Stomach smooth muscle (tissue), 2 donors: ENCODE results near the gene PTDSS2.

ENCODE experiments used
- H3K27ac ChIP-seq: one replicate; pipeline ENCODE4 v1.7.0; 2013; ENCODE audit warnings: mild to moderate bottlenecking, low read length, inconsistent platforms
- H3K27me3 ChIP-seq, 2 donors: one replicate each; pipeline ENCODE4 v1.7.0; 2013; ENCODE audit warnings: low read length in 2 of 2; ENCODE audit not compliant: insufficient read depth in 2 of 2, control insufficient read depth in 1 of 2
- H3K36me3 ChIP-seq, 2 donors: one replicate each; pipeline ENCODE4 v1.7.0; 2013; ENCODE audit warnings: low read length in 2 of 2; ENCODE audit not compliant: control insufficient read depth in 2 of 2, insufficient read depth in 2 of 2
- H3K4me1 ChIP-seq: one replicate; pipeline ENCODE4 v1.7.0; 2013; ENCODE audit warnings: low read length; ENCODE audit not compliant: control insufficient read depth, insufficient read depth
- H3K4me3 ChIP-seq, 2 donors: one replicate each; pipeline ENCODE4 v1.7.0; 2013; ENCODE audit warnings: low read length in 2 of 2
- H3K9ac ChIP-seq, 2 donors: one replicate each; pipeline ENCODE4 v1.7.0; 2013; ENCODE audit warnings: low read length in 2 of 2, mild to moderate bottlenecking in 1 of 2
- H3K9me3 ChIP-seq, 2 donors: one replicate each; pipeline ENCODE4 v1.7.0; 2013; ENCODE audit warnings: low read length in 2 of 2; ENCODE audit not compliant: control insufficient read depth in 2 of 2
- donor health status: healthy.
- donor health status: Pancreatic carcinoma.

Gene PTDSS2

DNA sequence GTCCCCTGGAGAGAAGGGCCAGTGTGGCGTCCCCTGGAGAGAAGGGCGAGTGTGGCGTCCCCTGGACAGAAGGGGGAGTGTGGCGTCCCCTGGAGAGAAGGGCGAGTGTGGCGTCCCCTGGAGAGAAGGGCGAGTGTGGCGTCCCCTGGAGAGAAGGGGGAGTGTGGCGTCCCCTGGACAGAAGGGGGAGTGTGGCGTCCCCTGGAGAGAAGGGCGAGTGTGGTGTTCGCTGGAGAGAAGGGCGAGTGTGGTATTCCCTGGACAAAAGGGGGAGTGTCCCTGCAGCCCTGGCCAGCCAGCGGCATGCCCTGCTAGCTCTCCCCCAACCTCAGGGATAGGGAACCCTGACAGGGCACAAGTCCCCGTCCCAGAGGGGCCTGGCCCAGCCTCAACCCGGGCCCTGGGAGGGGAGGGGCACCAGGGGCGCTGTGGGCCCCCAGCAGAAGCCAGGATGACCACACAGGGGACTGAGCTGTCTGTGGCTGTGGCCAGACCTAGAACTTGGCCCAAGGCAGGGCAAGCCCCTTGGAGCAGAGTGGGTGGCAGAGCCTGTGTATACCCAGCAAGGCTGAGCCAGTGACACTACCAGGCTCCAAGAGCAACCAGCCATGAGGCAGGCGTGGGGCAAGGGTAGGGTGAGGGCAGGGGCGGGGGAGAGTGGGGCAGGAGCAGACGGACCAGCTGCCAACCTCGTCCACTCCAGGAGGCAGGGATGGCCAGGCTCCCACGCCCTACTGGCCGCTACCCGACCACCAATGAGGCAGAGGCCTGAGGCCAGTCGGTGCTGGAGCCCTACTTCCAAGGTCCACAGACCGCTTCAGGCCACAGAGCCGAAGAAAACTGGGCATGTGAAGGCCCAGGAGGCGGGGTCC lies 81.1 kb downstream of the PTDSS2 start:
- H3K36me3 ChIP-seq, result peaks cover 0 to 12% of the 10 kb centered on the region in 2 donors
- H3K27me3 ChIP-seq, result peaks cover 0 to 2% of the 10 kb centered on the region in 2 donors
- H3K4me3 ChIP-seq, result no peak overlapping the region
- no peak overlapping the region for H3K27ac ChIP-seq
- peaks cover 18% of the 10 kb centered on the region for H3K4me1 ChIP-seq
- no peak overlapping the region for H3K9ac ChIP-seq
- no peaks in the 10 kb centered on the region for H3K9me3 ChIP-seq

DNA sequence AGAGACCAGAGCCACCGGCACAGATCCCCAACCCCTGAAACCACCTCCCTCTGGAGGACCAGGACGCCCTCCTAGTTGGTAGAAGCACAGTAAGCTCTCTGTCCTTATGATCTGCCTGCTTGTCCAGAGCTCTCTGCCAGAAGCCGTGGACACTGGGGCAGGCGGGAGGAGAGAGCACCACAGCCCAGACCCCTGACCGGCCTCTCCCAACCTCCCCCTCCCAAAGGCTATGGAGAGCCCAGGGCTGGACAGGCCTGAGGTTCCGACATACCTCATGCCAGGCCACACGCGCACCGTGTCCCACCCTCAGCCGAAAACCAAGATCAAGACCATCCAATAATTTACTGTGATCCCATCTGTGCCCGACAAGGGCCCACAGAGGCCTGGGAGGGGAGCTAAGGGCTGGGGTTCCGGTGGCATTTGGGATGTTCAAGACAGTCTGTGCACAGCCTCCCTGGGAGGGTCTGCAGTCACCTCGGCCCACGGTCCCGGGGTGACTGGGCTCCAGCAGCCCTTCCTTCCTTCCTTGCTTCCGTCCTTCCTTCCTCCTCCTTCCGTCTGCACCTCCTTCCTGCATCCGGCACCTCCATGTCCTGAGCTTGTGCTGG lies 81.9 kb downstream of the PTDSS2 start:
- peaks cover 0 to 12% of the 10 kb centered on the region in 2 donors for H3K36me3 ChIP-seq
- H3K27ac ChIP-seq, result no peak overlapping the region

DNA sequence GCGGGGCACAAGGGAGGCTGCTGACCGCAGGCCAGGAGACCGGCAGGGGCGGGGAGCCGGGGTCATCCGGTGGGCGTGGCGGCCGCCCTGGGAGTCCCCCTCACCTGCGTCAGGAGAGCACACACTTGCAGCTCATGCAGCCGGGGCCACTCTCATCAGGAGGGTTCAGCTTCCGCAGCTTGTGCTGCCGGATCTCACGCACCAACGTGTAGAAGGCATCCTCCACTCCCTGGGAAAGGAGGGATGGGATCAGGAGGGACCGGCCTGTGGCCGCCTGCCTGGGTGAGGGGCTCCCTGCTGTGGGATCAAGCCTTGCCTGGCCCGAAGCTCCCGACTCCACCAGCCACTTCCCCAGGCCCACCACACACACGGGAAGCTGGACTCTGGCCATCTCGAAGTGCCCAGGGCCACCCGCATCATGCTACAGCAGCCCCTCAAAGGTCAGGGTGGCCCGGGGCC lies 82.5 kb downstream of the PTDSS2 start:
- H3K9ac ChIP-seq, result no peak overlapping the region
- peaks cover 27% of the 10 kb centered on the region for H3K4me1 ChIP-seq
- H3K27ac ChIP-seq, result no peak overlapping the region
- no peaks in the 10 kb centered on the region for H3K9me3 ChIP-seq
- no peak overlapping the region for H3K4me3 ChIP-seq
- H3K27me3 ChIP-seq, result peaks cover 2 to 15% of the 10 kb centered on the region in 2 donors
- peaks cover 0 to 12% of the 10 kb centered on the region in 2 donors for H3K36me3 ChIP-seq

More for the DNA sequence above, 81.9 kb downstream of the PTDSS2 start:
- Histone ChIP-seq H3K4me1 (peaks cover 22% of the 10 kb centered on the region), H3K4me3 (no peak overlapping the region), H3K9me3 (no peaks in the 10 kb centered on the region), H3K9ac (no peak overlapping the region), H3K27me3 (peaks cover 0 to 10% of the 10 kb centered on the region in 2 donors)

DNA sequence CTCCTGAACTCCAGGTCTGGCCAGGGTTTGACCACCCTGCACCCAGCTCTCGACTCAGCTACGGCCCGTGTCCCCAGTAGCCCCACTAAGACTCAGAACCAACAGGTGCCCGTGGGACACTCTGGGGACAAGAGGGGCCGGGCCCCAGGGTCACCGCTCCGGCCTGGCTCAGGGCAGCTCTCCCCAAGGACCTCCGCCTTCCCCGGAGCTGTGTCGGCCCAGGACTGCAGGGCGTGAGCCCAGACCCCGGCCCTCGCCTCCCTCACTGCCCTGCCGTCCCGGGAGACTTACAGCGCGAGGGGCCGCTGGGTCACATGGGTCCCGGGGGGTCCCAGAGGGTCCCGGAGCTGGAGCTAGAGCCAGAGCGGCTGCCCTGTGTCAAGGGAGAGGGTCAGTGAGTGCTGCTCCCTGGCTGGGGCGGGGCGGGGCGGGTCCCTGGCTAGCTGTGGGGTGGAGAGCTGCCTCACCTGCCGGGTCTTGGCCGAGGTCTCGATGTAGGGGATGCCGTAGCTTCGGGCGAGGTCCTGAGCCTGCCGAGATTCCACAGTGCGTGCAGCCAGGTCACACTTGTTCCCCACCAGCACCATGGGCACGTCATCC lies 83.0 kb downstream of the PTDSS2 start:
- no peak overlapping the region for H3K27ac ChIP-seq
- peaks cover 30% of the 10 kb centered on the region for H3K4me1 ChIP-seq

DNA sequence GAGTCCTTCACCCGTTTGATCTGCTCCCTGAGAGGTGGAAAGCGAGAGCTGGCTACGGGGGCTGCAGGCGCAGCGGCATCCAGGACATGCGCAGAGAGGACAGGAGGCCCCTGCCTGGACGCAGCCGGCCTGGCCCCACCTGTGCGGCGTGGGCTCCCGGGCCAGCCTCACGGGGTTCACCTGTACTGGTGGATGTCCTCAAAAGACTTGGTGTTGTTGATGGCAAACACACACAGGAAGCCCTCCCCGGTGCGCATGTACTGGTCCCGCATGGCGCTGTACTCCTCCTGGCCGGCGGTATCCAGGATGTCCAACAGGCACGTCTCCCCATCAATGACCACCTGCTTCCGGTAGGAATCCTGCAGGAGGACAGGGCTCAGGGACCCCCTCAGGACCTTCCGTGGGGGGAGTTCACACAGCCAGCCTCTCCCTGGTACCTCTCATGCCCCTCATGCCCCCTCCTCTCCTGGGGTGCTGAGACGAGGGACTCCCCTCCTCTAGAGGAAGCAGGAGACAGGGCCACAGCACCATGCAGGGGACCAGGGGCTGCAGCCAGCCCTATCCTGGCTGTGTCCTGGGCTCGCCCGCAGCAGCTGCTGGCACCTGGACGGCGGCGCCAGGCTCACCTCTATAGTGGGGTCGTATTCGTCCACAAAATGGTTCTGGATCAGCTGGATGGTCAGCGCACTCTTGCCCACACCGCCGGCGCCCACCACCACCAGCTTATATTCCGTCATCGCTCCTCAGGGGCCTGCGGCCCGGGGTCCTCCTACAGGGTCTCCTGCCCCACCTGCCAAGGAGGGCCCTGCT lies 83.7 kb downstream of the PTDSS2 start:
- H3K27ac ChIP-seq, result no peak overlapping the region
- H3K4me1 ChIP-seq, result peaks cover 30% of the 10 kb centered on the region
- no peaks in the 10 kb centered on the region for H3K9me3 ChIP-seq
- peak overlapping the region in 1 of 2 donors; percentile 29 for H3K9ac ChIP-seq
- H3K36me3 ChIP-seq, result peaks cover 0 to 12% of the 10 kb centered on the region in 2 donors
- peaks cover 2 to 27% of the 10 kb centered on the region in 2 donors for H3K27me3 ChIP-seq
- H3K4me3 ChIP-seq, result peak overlapping the region in 1 of 2 donors; percentile 83

More for the DNA sequence above, 83.0 kb downstream of the PTDSS2 start:
- Histone ChIP-seq H3K9ac (no peak overlapping the region), H3K27me3 (peaks cover 2 to 20% of the 10 kb centered on the region in 2 donors), H3K9me3 (no peaks in the 10 kb centered on the region), H3K4me3 (no peak overlapping the region), H3K36me3 (peaks cover 0 to 12% of the 10 kb centered on the region in 2 donors)

DNA sequence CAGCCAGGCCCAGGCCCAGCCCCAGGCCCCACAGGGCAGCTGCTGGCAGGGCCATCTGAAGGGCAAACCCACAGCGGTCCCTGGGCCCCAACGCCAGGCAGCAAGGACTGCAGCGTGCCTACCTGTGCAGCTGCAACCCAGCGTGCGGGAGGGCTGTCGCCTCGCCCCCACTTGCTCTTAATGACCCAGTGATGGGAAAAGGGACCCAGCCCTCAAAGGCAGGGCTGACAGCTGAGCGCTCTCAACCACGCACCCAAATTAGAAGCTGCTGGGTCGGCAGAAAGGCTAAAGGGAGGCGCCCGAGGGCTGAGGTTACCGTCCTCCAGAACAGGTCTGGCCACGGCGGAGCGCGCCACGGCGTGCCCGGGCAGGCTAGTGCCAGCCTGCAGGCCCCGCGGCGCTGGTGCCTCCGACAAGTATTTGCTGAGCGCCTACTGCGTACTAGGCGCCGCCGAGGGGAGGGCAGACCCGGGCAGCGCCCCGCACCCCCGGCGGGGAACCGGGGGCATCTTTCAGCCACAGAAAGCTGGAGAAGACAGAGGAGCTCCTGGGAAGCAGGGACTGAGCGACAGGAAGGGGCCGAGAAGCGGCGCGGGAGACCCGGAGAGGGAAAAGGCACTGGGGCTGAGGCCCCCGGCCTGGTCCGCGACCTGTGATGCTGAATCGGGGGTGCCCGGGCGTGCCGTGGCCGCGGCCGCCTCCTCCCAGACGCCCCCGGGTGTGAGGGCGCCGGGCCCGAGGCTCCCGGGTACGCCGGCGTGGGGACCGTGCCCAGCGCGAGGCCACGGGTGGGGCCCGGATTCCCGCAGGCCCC lies 84.5 kb downstream of the PTDSS2 start:
- peaks cover 30% of the 10 kb centered on the region for H3K4me1 ChIP-seq
- no peaks in the 10 kb centered on the region for H3K9me3 ChIP-seq
- H3K27ac ChIP-seq, result peak overlapping the region; percentile 37

DNA sequence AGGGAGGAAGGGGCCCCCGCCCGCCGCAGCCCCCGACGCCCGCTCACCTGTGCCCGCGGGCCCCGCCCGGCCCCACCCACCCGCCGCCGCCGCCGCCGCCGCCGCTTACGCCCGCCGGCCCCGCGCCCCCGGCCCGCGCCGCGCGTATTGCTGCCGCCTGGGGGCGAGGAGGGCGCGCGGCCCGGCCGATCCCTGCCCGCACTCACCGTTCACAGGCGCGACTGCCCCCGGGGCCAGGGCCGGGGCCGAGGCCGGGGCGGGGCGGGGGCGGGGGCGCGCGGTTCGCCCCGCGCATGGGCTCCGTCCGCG lies 85.1 kb downstream of the PTDSS2 start:
- H3K27me3 ChIP-seq, result peaks cover 2 to 33% of the 10 kb centered on the region in 2 donors
- no peak overlapping the region for H3K27ac ChIP-seq
- H3K4me1 ChIP-seq, result peaks cover 30% of the 10 kb centered on the region
- H3K4me3 ChIP-seq, result peak overlapping the region in 1 of 2 donors; percentile 83
- no peaks in the 10 kb centered on the region for H3K9me3 ChIP-seq
- H3K9ac ChIP-seq, result no peak overlapping the region
- peaks cover 0 to 12% of the 10 kb centered on the region in 2 donors for H3K36me3 ChIP-seq

More for the DNA sequence above, 84.5 kb downstream of the PTDSS2 start:
- peaks cover 2 to 28% of the 10 kb centered on the region in 2 donors for H3K27me3 ChIP-seq
- peaks cover 0 to 12% of the 10 kb centered on the region in 2 donors for H3K36me3 ChIP-seq
- H3K9ac ChIP-seq, result peak overlapping the region; percentile 65 to 68
- peak overlapping the region; percentile 64 to 83 for H3K4me3 ChIP-seq

DNA sequence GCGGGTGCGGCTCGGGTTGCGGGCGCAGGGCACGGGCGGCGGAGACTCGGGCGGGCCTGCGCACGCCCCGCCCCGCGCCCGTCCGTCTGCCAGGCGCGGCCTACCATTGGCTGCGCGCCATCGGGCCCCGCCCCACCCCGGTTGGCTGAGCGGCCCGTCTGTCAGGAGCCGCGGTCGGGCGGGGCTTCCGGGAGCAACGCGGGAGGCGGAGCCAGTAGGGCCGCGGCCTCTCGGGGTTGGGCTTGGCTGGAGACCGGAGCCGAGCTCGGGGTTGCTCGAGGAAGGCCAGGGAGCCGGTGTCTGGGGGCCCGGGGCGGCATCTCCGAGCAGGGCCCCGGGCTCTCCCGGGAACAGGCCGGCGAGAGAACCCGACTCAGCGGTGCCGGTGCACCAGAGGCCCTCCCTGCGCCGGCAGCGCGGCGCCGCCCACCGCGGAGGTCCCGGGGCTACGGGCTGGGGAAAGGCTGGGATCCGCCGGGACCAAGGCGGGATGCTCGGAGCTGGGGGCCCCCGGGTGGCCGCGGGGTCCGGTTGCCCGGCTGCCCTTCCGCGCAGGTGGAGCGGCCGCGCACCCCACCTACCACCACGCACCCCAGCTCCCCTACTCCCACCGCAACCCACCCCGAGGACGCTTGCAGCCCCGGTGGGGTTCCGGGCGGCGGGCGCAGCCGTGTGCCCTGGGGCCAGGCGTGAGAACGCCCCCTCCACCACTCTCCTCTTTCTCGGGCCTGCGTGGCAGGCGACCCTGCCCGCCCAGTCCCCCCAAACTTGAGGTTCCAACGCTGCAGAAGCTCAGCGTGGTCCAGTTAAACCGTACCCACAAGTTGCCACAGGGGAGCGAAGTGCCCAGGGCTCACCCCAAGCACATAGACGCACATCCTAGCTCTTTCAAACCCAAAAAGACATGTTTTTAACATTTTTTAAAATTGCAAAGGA lies 85.7 kb downstream of the PTDSS2 start, which contains the start of gene HRAS:
Gene HRAS, minus strand, starts transcription at position 58 of the 936 bp plus-strand sequence.
- H3K4me3 ChIP-seq, result peak within 1 kb of the TSS; percentile 64 to 83
- H3K4me1 ChIP-seq, result peaks cover 30% of the 10 kb centered on the region
- H3K27ac ChIP-seq, result peak within 1 kb of the TSS; percentile 37
- peaks cover 2 to 35% of the 10 kb centered on the region in 2 donors for H3K27me3 ChIP-seq
- H3K36me3 ChIP-seq, result peaks cover 0 to 12% of the 10 kb centered on the region in 2 donors
- no peaks in the 10 kb centered on the region for H3K9me3 ChIP-seq
- peak within 1 kb of the TSS; percentile 65 to 68 for H3K9ac ChIP-seq
